ENCODE data around the gene FANCL. TPM values are rescaled to one million over a fixed set of nuclear protein-coding genes. Genes with fewer than 3 reads are reported as not detected.

FANCL gene
- polyA plus RNA-seq, 4 donors: 47.5 to 60.9 (median 57.3) TPM

Other genes starting within 250 kb of the FANCL start
- gene VRK2, start 194.5 kb downstream of the FANCL start, polyA plus RNA-seq (ENCODE audit: insufficient read length in 4 of 4): 10 to 100 TPM; 18.4 to 25.3 (median 24.0) TPM